Karpas-422 (cell line): ENCODE results near the gene NDUFAF2. TPM values are rescaled to one million over a fixed set of nuclear protein-coding genes. Genes with fewer than 3 reads are reported as not detected.
"Not testable (repeated sequence)": the region's sequence is repeated elsewhere in the genome, so short reads cannot be mapped to it uniquely, and the experiment has no call there.

Source experiments
- DNase-seq: peaks from one replicate; pipeline ENCODE4 v3.0.0-alpha.2; 2015
- H2AFZ ChIP-seq: fragments of 200-600 bp; sonication (generic); 2 replicates; pipeline ENCODE4 v1.6.1; 2014; ENCODE audit warnings: antibody characterized with exemption, low read length, mixed read lengths
- H3K27ac ChIP-seq: fragments of 200-600 bp; sonication (generic); 2 replicates; pipeline ENCODE4 v1.5.1; 2014; ENCODE audit warnings: mild to moderate bottlenecking, low read length, moderate library complexity
- H3K27me3 ChIP-seq: fragments of 200-600 bp; sonication (generic); 2 replicates; pipeline ENCODE4 v1.6.1; 2014; ENCODE audit warnings: low read length, mixed read lengths
- H3K36me3 ChIP-seq: fragments of 200-600 bp; sonication (generic); 2 replicates; pipeline ENCODE4 v1.6.1; 2014; ENCODE audit warnings: low read length, mixed read lengths; ENCODE audit not compliant: insufficient read depth
- H3K4me1 ChIP-seq: fragments of 200-600 bp; sonication (generic); 2 replicates; pipeline ENCODE4 v1.6.1; 2014; ENCODE audit warnings: mild to moderate bottlenecking, low read length, mixed read lengths
- H3K4me2 ChIP-seq: fragments of 200-600 bp; sonication (generic); 2 replicates; pipeline ENCODE4 v1.6.1; 2014; ENCODE audit warnings: low read length, low read depth, mild to moderate bottlenecking; ENCODE audit not compliant: poor library complexity, severe bottlenecking
- H3K4me3 ChIP-seq: fragments of 200-600 bp; sonication (generic); 2 replicates; pipeline ENCODE4 v1.5.1; 2014; ENCODE audit warnings: mild to moderate bottlenecking, antibody characterized with exemption, low read length, mixed read lengths
- H3K79me2 ChIP-seq: fragments of 200-600 bp; sonication (generic); 2 replicates; pipeline ENCODE4 v1.6.1; 2014; ENCODE audit warnings: mild to moderate bottlenecking, low read length, mixed read lengths
- H3K9ac ChIP-seq: fragments of 200-600 bp; sonication (generic); 2 replicates; pipeline ENCODE4 v1.6.0; 2014; ENCODE audit warnings: low read length
- H3K9me2 ChIP-seq: fragments of 200-600 bp; sonication (generic), shearing (Covaris generic); replicated peaks from 2 replicates; pipeline ENCODE4 v1.6.0; 2014; ENCODE audit warnings: mild to moderate bottlenecking, low read length, moderate library complexity; ENCODE audit not compliant: insufficient read depth
- H3K9me3 ChIP-seq: fragments of 300-700, 200-600 bp; sonication (generic); 2 replicates; pipeline ENCODE4 v1.6.1; 2014; ENCODE audit warnings: low read length, mixed read lengths
- H4K20me1 ChIP-seq: fragments of 200-600 bp; sonication (generic); 2 replicates; pipeline ENCODE4 v1.6.1; 2014; ENCODE audit warnings: mild to moderate bottlenecking, antibody characterized with exemption, low read length, low read depth; ENCODE audit not compliant: insufficient read depth
- total RNA-seq: library from RNA; depleted of rRNA; stranded (reverse); fragments of >200 nt; shearing (Covaris generic); gene quantifications from 2 replicates; pipeline ENCODE4 v1.2.3, GENCODE V29; 2014; ENCODE audit warnings: low replicate concordance

NDUFAF2 gene
- total RNA-seq, 1 experiment from 2014 or later: 46.6 TPM

DNA sequence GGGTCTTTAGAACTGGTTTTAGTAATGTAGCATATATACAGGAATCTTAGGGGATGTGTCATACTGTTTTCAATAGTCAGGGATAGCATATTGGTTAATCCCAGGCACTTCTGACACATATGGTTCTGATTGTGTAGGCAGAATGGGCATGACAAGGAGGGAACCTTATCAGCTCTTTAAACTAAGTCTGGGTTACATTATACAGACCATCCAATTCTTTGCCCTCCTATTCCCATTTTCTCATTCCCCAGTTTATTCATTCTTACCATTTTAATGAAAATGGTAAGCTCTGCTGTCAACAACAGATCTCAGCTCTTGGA, 85.1 kb downstream of the NDUFAF2 start:
- no peak for DNase-seq
- Histone ChIP-seq H2AFZ (no peak overlapping the region), H3K9me2 (no peaks in the 10 kb centered on the region), H3K79me2 (peaks cover 77% of the 10 kb centered on the region), H3K9ac (no peak overlapping the region), H3K4me3 (no peak overlapping the region), H3K9me3 (no peaks in the 10 kb centered on the region), H3K4me1 (peaks cover 7% of the 10 kb centered on the region), H3K4me2 (no peak overlapping the region), H3K36me3 (no peaks in the 10 kb centered on the region), H4K20me1 (no peaks in the 10 kb centered on the region), H3K27me3 (no peaks in the 10 kb centered on the region), H3K27ac (no peak overlapping the region)

DNA sequence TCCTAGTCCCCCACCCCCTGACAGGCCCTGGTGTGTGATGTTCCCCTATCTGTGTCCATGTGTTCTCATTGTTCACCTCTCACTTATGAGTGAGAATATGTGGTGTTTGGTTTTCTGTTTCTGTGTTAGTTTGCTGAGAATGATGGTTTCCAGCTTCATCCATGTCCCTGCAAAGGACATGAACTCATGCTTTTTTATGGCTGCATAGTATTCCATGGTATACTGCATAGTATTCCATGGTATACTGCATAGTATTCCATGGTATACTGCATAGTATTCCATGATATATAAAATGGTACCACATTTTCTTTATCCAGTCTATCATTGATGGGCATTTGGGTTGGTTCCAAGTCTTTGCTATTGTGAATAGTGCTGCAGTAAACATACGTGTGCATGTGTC, 86.3 kb downstream of the NDUFAF2 start:
- not testable (repeated sequence) for H3K9me3 ChIP-seq, H3K27ac ChIP-seq, H3K9ac ChIP-seq, H3K9me2 ChIP-seq, H4K20me1 ChIP-seq, DNase-seq, H3K36me3 ChIP-seq, H3K4me3 ChIP-seq, H2AFZ ChIP-seq, H3K27me3 ChIP-seq, H3K4me2 ChIP-seq, H3K4me1 ChIP-seq
- H3K79me2 ChIP-seq: peaks cover 71% of the 10 kb centered on the region

GRCh38 chr5:61044545-61044944, 99.5 kb downstream of the NDUFAF2 start:
- no peaks in the 10 kb centered on the region for H4K20me1 ChIP-seq
- H3K9me2 ChIP-seq: no peaks in the 10 kb centered on the region
- H3K27me3 ChIP-seq: no peaks in the 10 kb centered on the region
- no peak overlapping the region for H3K27ac ChIP-seq
- H3K4me2 ChIP-seq: no peak overlapping the region
- H3K4me3 ChIP-seq: no peak overlapping the region
- no peak overlapping the region for H3K9ac ChIP-seq
- 0 out of 2 replicates have a peak, but pooled peaks cover 5% of the 10 kb centered on the region for H3K36me3 ChIP-seq
- no peak for DNase-seq
- H3K79me2 ChIP-seq: peaks cover 63% of the 10 kb centered on the region
- H3K4me1 ChIP-seq: no peaks in the 10 kb centered on the region
- H3K9me3 ChIP-seq: peaks cover 4% of the 10 kb centered on the region
- no peak overlapping the region for H2AFZ ChIP-seq

DNA sequence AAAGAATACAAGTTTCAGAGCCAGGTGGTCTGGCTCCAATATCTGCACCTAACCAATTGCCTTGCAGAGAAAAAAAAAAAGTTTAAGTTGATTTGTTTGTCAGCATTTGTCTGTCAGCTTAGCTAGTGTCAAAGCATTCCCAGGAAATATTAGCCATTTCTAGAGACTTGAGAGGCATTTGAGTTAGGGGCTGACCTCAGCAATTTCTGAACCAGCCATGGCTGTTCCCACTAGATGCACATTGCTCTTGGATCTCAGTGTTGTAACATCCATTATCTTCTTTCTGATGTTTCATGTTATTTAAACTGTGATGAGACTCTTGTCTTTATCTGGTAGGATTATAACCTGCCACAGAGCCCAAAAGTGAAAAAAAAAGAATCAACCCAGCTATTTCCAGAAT, 102.3 kb downstream of the NDUFAF2 start:
- Histone ChIP-seq H3K4me2 (no peak overlapping the region), H3K9me3 (peaks cover 4% of the 10 kb centered on the region), H3K27ac (no peak overlapping the region), H3K4me3 (no peak overlapping the region), H2AFZ (no peak overlapping the region), H3K9me2 (no peaks in the 10 kb centered on the region), H3K79me2 (peaks cover 67% of the 10 kb centered on the region), H3K4me1 (no peaks in the 10 kb centered on the region), H3K27me3 (no peaks in the 10 kb centered on the region), H4K20me1 (no peaks in the 10 kb centered on the region), H3K36me3 (0 out of 2 replicates have a peak, but pooled peaks cover 5% of the 10 kb centered on the region), H3K9ac (no peak overlapping the region)
- DNase-seq: no peak

DNA sequence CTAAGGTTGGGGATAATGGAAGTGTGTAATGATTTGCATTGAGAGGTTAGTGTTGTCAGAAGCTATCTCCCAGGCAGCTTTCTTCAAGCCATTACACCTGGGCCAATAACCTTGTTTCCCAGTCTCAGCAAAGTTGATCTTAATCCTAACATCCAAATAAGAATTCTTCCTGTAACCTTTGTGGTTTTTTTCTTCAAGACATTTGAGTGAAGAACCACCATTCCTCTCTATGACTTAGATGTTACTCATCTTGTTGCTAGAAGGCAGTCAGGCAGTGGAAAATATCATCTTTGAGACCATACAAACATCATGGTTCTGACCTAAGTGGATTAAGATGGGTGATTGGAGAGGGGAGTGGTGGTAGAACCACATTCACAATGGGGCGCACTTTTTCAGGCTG, 103.5 kb downstream of the NDUFAF2 start:
- H3K9me2 ChIP-seq: no peaks in the 10 kb centered on the region

DNA sequence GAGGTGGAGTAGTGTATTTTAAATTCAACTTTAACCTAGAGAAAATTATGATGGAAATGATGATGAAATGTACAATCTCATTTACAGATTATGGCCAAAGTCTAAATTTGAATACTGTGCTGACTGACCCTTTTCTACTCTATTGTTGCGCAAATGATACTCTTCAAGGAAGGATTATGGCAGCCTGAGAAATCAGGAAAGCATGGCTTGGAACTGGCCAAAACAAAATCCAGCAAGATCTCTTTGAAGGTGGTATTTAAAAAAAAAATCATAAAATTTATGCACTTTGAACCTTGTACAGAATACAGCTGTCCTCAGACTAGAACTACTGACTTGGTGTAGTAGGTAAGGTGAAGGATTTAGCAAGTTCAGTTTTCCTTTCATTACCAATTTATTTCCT, 105.3 kb downstream of the NDUFAF2 start:
- H2AFZ ChIP-seq: no peak overlapping the region
- DNase-seq: no peak
- no peaks in the 10 kb centered on the region for H3K9me2 ChIP-seq
- H3K27me3 ChIP-seq: no peaks in the 10 kb centered on the region
- H3K9ac ChIP-seq: no peak overlapping the region
- H4K20me1 ChIP-seq: no peaks in the 10 kb centered on the region
- no peak overlapping the region for H3K27ac ChIP-seq
- H3K79me2 ChIP-seq: peaks cover 63% of the 10 kb centered on the region
- H3K4me2 ChIP-seq: no peak overlapping the region
- no peaks in the 10 kb centered on the region for H3K9me3 ChIP-seq
- H3K4me3 ChIP-seq: no peak overlapping the region
- H3K4me1 ChIP-seq: no peaks in the 10 kb centered on the region
- H3K36me3 ChIP-seq: no peaks in the 10 kb centered on the region

More for the DNA sequence above, 103.5 kb downstream of the NDUFAF2 start:
- no peak for DNase-seq
- Histone ChIP-seq H3K27me3 (no peaks in the 10 kb centered on the region), H3K79me2 (peaks cover 74% of the 10 kb centered on the region), H3K4me2 (no peak overlapping the region), H3K9me3 (peaks cover 4% of the 10 kb centered on the region), H3K27ac (no peak overlapping the region), H3K36me3 (0 out of 2 replicates have a peak, but pooled peaks cover 5% of the 10 kb centered on the region), H4K20me1 (no peaks in the 10 kb centered on the region), H2AFZ (no peak overlapping the region), H3K4me1 (no peaks in the 10 kb centered on the region), H3K4me3 (no peak overlapping the region), H3K9ac (no peak overlapping the region)

DNA sequence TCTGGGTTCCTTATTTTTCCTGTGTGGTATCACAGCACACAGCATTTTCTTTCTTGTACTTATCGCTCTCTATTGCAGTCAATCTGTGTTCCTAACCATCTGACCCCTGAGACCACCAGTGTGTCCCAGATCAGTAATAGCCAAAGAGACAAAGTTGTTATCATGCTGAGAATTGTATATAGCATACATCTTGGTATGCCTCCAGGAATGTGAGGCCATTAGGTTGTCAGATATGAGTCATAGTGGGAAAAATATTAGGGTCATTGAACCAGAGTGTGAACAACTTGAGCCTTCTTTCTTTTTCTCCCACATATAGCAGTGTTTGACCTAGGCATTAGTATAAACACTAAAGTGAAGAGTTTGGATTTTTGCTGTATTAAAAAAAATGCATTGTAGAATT, 106.3 kb downstream of the NDUFAF2 start:
- no peaks in the 10 kb centered on the region for H3K9me3 ChIP-seq
- no peaks in the 10 kb centered on the region for H4K20me1 ChIP-seq
- no peaks in the 10 kb centered on the region for H3K9me2 ChIP-seq
- H3K27me3 ChIP-seq: no peaks in the 10 kb centered on the region
- H3K9ac ChIP-seq: no peak overlapping the region
- peaks cover 58% of the 10 kb centered on the region for H3K79me2 ChIP-seq
- H3K4me2 ChIP-seq: no peak overlapping the region
- no peak overlapping the region for H3K27ac ChIP-seq
- DNase-seq: no peak
- no peak overlapping the region for H3K4me3 ChIP-seq
- no peaks in the 10 kb centered on the region for H3K4me1 ChIP-seq
- H2AFZ ChIP-seq: no peak overlapping the region
- H3K36me3 ChIP-seq: no peaks in the 10 kb centered on the region

GRCh38 chr5:61052882-61053281, 107.9 kb downstream of the NDUFAF2 start:
- Histone ChIP-seq H3K27ac (no peak overlapping the region), H3K4me2 (no peak overlapping the region), H3K4me1 (no peaks in the 10 kb centered on the region), H3K36me3 (no peaks in the 10 kb centered on the region), H3K27me3 (no peaks in the 10 kb centered on the region), H3K4me3 (no peak overlapping the region), H3K9ac (no peak overlapping the region), H4K20me1 (no peaks in the 10 kb centered on the region), H3K79me2 (peaks cover 53% of the 10 kb centered on the region), H3K9me3 (no peaks in the 10 kb centered on the region), H2AFZ (no peak overlapping the region), H3K9me2 (no peaks in the 10 kb centered on the region)
- DNase-seq: no peak

DNA sequence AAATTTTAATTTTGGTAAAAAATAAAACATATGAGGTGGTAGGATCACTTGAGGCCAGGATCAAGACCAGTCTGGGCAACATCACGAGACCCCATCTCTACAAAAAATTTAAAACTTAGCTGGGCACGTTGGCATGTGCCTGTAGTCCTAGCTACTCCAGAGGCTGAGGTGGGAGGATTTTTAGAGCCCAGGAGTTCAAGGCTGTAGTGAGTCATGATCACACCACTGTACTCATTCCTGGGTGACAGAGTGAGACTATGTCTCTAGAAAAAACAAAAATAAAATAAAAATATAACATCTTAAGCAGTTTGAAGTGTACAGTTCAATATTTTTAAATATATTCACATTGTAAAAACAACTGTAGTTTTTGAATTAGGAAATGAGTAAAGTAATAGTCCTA, 108.9 kb downstream of the NDUFAF2 start:
- H3K4me2 ChIP-seq: no peak overlapping the region
- H3K4me3 ChIP-seq: no peak overlapping the region
- no peaks in the 10 kb centered on the region for H3K36me3 ChIP-seq
- H3K4me1 ChIP-seq: no peaks in the 10 kb centered on the region
- H3K9ac ChIP-seq: no peak overlapping the region
- no peaks in the 10 kb centered on the region for H3K9me2 ChIP-seq
- no peaks in the 10 kb centered on the region for H3K9me3 ChIP-seq
- H3K79me2 ChIP-seq: peaks cover 54% of the 10 kb centered on the region
- no peak overlapping the region for H3K27ac ChIP-seq
- no peaks in the 10 kb centered on the region for H3K27me3 ChIP-seq
- no peak for DNase-seq
- no peak overlapping the region for H2AFZ ChIP-seq
- no peaks in the 10 kb centered on the region for H4K20me1 ChIP-seq
